Vagina (tissue), 2 donors: ENCODE data around the gene VPS9D1.

ENCODE experiments used
- CTCF ChIP-seq, 3 experiments: fragments of 450-650 bp in 2 of 3; fragments of 200-600 bp in 1 of 3; sonication (generic) in 1 of 3; IDR thresholded peaks; one replicate each; pipeline ENCODE4 v1.5.1; 2017 to 2019; ENCODE audit warnings: antibody characterized with exemption in 3 of 3, mild to moderate bottlenecking in 2 of 3, moderate library complexity in 2 of 3
- POLR2A ChIP-seq, 2 donors: fragments of 450-650 bp; IDR thresholded peaks; one replicate each; pipeline ENCODE4 v1.6.1; 2017; ENCODE audit warnings: antibody characterized with exemption in 2 of 2, mild to moderate bottlenecking in 2 of 2, moderate library complexity in 2 of 2
- POLR2AphosphoS5 ChIP-seq, 2 donors: sonication (generic); formaldehyde crosslinking; IDR thresholded peaks; one replicate each; pipeline ENCODE4 v1.9.0; 2017; ENCODE audit warnings: antibody characterized with exemption in 2 of 2, mild to moderate bottlenecking in 2 of 2, low read depth in 1 of 2; ENCODE audit not compliant: insufficient read depth in 1 of 2

GRCh38 chr16:89700649-89701424, 19.9 kb downstream of the VPS9D1 start:
- TF ChIP-seq CTCF (IDR thresholded peaks at IDR 0.05) (no peak), POLR2A (IDR thresholded peaks at IDR 0.05) (no peak), POLR2AphosphoS5 (IDR thresholded peaks at IDR 0.05; ENCODE audit: insufficient read depth in 1 of 2, low read depth in 1 of 2) (no peak)
